Loucy (cell line): ENCODE results near the gene AKAP17A.

Source experiments
- CTCF ChIP-seq: fragments of 200-600 bp; sonication (generic); conservative IDR thresholded peaks from 2 replicates; pipeline ENCODE4 v1.5.1; 2014; ENCODE audit warnings: mild to moderate bottlenecking, antibody characterized with exemption, low read length
- EZH2phosphoT487 ChIP-seq: fragments of 200-600 bp; IDR thresholded peaks from 2 replicates; pipeline ENCODE4 v1.6.1; 2018; ENCODE audit warnings: antibody characterized with exemption, mild to moderate bottlenecking, moderate library complexity, borderline replicate concordance

- TF ChIP-seq CTCF = no peak
- TF ChIP-seq EZH2phosphoT487 = no peak
Measured at GRCh38 chrX:1606496-1606895, 15.1 kb downstream of the AKAP17A start.
